HG03135 (cell line): ENCODE data around the gene DTNA.
"Not testable (repeated sequence)": the region's sequence is repeated elsewhere in the genome, so short reads cannot be mapped to it uniquely, and the experiment has no call there.

ENCODE experiments used
- ATAC-seq: cut with Tn5 transposase; IDR thresholded peaks from one replicate; pipeline ENCODE4 v1.9.1; 2021; ENCODE audit warnings: mild to moderate bottlenecking, moderate library complexity; ENCODE audit not compliant: unreplicated experiment

DTNA gene

DNA sequence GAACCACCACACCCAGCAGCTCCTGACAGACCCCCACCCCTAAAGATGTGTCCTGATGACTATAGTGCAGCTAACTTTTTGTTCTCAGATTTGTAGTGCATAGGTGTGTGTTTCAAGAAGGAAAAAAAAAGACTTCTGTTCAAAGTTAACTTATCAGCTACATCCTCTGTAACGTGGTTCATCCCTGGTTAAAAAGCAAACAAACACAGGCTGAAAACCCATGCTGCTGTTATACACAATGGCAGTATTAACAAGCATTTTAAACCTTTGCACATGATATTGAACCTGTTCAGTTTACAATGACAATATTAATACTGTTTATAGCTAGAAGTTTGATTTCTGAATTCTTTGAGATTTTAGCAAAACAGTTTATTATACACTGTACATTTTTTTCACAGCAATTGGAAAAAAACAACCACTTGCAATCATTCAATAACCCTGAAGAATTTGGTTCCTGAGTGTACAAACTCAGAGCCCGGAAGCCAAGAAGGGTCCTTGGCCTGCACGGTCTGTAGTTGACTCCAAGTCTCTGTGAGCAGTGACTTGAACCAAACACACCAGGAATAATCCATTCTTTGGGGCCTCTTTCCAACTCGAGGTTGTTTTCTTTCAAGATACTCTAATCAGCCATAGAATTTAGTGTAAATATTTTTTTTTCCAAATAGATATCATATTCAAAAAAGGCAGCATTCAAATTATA is 177.9 kb downstream of the DTNA start:
- no peak for ATAC-seq

DNA sequence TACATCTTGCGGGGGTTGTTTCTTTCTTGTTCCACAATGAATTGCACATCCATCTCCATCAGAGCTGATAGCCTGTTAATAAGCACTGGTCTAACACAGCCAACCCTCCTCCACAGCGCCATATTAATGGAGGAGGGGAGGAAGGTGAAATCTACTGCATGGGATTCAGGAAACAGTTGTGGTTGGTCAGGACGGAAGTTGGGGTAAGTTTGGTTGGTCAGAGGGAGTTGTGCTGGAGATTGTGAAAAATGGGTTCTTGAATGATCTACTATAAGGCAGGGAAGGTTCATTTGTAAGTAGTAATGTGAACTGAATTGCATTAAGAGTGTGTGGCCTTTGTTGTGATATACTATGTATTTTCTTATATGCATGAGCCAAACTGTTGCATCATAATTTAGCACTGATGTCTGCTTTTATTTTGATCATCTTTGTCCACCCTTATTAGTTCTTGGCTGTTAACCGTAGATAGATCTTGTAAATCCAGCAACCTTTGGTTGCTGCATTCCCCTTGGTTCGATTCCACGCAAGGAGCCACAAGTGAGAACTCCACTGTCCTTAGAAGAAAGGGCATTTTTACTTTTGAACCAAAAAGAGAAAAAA is 180.5 kb downstream of the DTNA start:
- ATAC-seq = no peak

DNA sequence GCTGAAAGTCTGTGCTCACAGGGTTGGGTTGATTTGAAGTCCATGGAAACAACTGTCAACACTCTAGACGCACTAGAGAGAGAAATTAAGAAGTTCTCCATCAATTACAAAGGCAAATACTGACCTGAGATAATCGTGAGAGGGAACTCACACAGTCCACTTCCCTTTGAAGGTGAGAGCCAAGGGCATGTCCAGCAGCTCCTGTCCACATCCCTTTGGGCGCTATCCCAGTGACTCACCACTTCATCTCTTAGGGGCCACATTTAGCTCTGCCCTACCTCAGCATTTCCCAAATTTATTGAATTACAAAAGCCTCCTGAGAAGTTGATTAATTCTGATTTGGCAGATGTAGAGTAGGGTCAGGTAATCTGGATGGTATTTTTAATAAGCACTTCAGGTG is 182.3 kb downstream of the DTNA start:
- no peak for ATAC-seq

DNA sequence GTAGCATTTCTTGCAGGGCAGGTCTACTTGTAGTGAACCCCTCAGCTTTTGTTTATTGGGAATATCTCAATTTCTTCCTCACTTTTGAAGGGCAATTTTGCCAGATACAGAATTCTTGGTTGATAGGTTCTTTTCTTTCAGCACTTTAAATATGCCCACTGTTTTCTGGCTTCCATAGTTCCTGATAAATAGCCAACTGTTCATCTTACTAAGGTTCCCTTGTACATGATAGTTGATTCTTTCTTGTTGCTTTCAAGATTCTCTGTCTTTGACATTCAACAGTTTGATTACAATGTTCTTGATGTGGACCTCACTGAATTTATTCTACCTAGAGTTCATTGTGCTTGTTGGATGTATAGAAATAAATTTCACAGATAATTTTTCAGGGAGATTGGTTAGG is 183.1 kb downstream of the DTNA start:
- ATAC-seq = no peak

DNA sequence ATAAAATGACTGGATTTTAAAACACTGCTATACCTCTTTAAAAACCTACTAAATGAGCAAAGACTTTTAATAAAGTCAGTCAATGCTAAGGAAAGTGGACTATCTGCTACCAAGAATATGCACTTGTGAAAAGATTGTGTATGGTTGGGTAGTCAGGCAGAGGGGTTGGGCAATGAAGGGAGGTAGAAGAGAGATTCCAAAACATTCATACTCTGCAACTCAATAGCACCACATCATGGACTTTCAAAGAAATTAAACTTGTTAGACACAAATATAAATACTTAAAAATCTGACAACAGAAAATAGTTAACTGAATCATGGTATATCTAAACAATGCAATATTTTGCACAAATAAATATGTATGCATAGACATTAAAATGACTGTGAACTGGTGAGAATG is 191.2 kb downstream of the DTNA start:
- ATAC-seq = no peak

DNA sequence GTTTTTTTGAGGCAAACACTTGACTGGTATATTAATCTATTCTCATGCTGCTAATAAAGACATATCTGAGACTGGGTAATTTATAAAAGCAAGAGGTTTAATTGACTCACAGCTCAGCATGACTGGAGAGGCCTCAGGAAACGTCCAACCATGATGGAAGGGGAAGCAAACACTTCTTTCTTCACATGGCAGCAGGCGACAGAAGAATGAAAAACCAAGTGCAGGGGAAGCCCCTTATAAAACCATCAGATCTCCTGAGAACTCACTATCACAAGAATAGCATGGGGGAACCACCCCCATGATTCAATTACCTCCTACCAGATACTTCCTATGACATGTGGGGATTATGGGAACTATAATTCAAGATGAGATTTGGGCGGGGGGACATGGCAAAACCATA is 194.9 kb downstream of the DTNA start:
- no peak for ATAC-seq

DNA sequence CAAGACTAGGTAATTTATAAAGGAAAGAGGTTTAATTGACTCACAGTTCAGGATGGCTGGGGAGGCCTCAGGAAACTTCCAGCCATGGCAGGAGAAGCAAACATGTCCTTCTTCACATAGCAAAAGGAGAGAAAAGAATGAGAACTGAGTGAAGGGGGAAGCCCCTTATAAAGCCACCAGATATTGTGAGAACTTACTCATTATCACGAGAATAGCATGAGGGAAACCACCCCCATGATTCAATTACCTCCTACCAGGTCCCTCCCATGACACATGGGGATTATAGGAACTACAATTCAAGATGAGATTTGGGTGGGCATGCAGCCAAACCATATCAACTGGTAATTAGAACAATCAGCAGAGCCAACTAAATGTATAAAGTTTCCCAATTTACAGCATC is 196.9 kb downstream of the DTNA start:
- not testable (repeated sequence) for ATAC-seq

DNA sequence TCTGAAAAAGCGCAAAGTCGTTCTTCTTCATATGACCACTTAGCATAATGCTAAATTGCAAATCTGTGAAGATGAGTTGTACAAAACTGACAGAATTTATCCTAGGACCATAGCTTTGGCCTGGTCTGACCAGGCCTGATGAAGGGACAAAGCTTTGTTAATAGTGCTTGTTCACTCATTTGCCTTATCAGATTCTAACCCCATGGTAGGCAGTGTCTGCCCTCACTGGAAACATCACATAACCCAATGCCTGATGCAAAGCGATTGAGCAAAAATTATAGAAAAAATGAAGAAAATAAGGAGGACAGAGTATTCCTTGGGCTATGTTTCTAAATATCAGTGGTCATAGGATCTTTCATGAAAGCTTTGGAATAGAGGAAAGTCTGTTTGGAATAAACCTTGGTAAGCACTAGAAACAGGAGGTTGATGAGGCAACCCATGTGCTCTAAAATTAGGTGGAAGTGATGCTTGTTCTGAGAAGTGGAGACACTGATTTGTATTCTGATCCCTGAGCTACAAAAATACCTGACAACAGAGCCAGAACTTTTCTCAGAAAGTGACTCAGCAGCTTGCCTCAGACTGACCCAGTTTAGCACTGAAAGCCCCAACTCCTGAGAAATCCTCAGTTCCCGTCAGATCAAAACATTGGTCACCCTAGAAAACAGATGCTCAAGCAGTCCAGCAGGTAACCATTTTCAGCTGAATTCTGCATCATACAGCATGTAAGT is 199.7 kb downstream of the DTNA start:
- no peak for ATAC-seq

DNA sequence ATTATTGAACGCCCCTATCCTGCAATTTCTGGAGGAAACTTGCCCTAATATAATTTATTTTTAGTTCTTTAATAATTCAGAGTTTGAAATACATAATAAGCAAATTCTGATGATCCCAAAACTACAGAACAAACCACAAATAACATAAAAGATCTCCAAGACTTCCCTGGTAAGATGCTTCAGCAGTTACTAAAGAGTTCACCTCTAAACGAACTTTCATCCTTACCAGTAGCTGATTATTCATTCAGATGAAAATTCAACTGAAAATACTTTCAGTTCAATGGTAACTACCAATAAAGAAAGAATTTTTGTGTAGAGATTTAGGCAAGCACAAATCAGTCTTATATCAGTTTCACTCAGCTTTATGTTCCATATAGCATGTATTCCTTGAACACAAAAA is 201.0 kb downstream of the DTNA start:
- no peak for ATAC-seq

DNA sequence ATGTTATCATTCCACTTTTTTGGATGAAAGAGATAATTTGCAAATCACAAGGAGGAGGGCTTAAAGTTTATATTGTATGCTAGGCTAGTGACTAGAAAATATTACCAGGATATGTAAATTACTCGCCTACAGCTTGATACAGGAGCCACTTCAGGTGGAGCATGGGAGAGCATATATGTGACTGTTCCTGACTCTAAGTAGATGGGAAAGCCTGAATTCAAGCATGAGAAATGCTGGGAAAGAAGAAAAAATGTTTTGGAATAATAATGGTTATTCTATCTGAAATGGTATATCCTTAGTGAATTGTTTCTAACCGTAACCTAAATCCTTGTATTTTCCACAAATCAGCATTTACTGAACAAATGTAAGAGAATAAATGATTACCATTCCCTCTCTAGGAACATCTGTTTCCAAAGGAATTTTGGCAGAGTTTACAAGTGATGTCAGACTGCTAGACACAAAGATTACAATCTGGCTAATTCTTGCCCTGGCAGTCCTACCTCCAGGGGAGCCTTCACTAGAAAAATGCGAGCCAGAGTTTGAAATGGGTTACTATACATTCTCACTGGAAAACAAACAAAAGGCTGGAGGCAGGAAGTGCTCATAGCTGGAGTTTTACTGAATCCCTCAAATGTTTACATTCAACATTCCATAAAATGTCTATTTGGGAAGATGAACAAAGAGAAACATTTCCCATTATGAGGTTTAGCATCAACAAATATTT is 201.7 kb downstream of the DTNA start:
- ATAC-seq = no peak

DNA sequence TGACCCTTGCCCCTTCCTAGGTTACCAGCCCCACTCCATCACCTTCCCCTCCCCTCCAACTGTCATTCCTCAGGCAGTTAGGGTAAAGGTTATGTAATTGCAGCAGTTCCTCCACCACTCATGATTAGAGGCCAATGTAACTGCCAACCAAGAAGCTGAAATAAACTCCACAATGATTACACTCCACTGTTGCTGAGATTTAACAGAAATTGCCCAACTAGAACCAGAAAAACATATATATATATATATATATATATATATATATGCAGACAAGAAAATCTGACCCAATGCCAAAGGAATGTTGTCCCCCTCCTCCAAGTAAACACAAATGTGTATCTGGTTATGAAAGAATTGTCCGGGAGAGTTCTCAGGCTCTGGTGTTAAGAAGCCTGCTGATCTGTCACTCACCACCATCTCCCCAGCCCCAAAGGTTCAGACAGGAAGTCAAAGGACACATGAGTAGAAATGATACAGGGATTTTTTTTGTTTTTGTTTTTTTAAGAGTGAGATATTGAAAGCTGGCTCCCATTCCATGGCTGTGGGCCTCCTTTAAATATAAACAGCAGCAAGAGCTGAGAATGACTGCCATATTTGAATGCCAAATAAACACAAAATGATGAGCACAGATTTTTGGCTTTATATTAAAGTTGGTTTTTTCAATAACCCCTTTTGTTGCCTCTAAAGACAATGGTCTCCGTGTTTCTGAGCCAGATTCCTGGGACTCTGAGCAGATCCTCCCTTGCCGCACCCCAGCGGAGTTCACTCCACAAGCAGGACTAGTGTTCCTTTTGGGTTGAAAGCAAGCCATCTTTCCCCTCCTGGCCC is 204.0 kb downstream of the DTNA start:
- ATAC-seq = no peak

DNA sequence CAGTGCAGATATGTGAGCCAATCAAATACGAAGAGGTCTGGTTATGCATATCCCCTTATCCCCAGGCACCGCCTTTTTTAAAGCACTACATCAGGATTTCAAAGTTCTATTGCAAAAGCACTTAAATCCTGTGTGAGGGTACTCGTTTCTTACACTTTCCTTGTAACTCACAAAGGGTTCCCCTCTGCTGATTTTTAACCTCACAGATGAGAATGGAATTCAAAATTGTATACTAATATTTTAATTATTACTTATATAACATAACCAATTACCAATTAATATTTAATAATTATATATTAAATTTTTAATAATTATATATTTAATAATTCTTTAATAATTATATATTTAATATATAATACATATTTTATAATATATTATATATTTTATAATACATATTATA is 204.9 kb downstream of the DTNA start:
- no peak for ATAC-seq

DNA sequence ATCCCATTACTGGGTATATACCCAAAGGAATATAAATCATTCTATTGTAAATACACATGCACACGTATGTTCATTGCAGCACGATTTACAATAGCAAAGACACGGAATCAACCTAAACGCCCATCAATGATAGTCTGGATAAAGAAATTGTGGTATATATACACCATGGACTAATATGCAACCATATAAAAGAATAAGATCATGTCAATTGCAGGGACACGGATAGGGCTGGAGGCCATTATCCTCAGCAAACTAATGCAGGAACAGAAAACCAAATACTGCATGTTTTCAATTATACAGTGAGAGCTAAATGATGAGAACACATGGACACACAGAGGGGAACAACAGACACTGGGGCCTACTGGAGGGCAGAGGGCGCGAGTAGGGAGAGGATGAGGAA is 206.4 kb downstream of the DTNA start:
- ATAC-seq = not testable (repeated sequence)

DNA sequence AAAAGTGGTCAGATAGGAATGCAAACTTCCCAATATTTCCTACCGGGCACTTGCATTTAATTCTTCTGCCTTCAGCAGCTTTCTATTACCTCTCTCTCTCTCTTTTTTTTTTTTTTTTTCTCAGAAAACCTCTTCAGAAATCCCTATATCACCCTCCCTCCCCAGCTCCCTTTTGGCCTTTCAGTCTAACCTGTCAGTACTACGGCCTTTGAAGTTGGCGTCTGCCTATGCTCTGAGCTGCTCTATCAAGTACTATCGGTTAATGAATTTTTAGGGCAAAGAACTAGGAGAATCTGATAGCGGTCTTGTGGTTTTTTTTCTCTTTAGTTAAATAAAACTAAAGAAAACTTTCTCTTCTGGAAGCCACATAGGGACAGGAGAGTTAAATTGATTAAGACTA is 208.8 kb downstream of the DTNA start:
- ATAC-seq = no peak

DNA sequence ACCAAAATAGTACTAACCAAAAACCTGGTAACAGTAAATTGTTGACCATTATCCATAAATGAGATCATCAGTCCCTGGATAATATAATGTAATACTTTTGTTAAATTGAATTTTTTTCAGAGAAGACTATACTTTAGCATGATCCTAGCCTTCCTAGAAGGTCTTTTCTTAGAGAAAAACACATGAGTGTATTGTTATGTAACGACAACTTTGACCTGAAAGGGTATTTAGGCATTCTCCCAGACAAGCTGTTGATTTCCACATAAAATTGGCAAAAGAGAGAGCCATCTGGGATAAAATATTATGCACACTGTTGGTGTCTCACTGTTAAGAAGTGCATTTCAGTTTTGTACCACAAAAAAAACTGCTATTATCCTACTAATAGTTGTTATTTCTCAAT is 211.1 kb downstream of the DTNA start:
- no peak for ATAC-seq

DNA sequence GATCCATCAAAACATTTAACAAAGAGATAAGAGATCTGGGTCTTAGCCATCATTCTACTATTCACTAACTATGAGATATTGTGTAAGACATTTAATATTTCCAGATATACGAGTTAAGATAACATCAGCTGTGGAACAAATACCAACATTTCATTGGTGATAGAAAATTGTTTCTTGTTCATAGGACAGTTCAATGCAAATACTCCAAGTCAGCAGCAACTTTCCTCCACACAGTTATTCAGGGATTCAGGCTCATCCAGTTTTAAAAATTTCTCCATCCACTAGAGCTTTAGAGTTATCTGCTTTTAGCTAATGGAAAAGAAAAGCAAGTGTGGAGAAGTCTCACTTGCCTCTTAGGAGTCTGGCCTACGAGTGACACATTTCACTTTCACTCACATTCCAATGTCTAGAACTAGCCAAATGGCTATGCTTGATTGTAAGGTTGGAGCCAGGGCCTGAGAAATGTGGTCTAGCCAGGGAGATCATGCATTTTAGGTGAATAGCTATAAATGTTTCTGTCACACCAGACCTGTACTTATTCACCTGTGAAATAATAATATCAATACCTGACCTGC is 211.8 kb downstream of the DTNA start:
- ATAC-seq = no peak

DNA sequence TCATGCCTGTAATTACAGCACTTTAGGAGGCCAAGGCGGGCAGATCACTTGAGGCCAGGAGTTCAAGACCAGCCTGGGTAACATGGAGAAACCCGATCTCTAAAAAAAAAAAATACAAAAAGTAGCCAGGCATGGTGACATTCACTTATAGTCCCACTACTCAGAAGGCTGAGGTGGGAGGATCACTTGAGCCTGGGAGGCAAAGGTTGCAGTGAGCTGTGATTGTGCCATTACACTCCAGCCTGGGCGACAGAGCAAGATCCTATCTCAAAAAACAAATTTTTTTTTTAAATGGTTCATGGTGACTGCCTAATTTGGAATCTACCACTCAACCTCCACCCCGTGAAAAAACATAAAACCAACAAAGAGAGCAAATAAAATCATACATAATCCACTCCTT is 212.5 kb downstream of the DTNA start:
- not testable (repeated sequence) for ATAC-seq

DNA sequence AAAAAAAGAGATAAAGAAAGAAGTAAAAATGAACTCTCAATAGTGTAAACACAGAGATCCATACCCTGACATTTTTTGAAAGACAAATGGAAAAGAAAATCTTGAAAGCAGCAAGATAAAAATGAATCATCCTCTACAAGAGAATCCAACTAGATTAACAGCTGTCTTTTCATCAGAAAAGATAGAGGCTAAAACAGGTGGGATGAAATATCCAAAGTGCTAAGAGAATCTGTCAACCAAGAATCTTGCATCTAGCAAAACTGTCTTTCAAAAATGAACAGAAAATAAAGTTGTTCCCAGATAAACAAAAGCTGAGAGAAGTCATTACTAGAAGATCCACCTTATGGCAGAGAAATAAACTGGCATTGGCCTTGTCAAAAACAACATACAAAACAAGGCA is 213.8 kb downstream of the DTNA start:
- ATAC-seq = no peak

DNA sequence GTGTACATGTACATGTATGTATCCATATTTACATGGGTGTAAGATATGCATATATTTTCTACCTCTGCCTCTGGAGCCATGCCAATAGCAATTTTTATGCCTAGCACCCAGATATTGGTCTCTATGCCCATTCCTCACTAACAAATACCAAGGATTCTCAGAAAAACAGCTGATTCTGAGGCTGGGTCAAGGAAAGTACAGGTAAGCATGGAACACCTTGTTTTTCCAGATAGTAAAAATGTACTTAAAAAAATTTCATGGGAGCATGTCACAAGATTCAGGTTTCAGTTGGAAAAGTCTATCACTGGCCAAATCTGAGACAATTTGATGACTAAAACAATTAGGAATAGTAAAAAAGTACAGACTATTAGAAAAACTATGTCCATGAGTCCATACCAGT is 216.6 kb downstream of the DTNA start:
- no peak for ATAC-seq

DNA sequence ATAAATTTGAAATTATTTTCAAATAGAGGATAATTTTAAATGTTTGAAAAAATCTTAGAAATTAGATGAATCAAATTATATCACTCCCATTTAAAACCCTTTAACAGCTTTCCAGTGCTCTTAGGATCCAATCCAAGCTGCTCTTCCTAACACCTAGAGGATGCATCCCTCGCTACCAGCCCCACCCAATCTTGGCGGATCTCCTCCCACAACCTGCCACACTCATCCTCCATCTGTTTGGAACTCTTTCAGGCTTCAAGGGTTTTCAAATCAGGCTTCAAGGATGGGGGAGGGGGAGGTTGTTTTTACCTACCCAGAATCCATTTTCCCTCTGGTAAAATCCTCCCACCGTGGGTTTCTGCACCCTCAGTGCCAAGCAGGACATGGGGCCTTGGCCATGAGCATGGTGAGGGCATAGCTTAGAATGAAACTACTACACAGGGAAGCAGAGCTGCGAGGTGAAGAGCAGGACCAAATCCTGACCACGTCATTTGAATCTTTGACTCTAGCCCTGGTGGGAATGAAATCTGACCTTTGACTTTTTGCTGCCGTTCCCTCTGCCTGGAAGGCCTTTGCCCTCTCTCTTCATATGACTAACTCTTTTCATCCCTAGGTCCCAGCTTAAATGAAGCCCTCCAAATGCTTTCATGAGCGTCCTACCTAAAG is 218.1 kb downstream of the DTNA start:
- no peak for ATAC-seq
